ENCODE data around the gene FAM209B. TPM values are rescaled to one million over a fixed set of nuclear protein-coding genes. Genes with fewer than 3 reads are reported as not detected.

The FAM209B gene
- total RNA-seq, 4 donors from 2014 or later = not detected

Other genes starting within 250 kb of the FAM209B start
- 10 to 100 TPM; 34.5 to 57.2 (median 41.4) TPM for gene FAM210B, start 174.3 kb upstream of the FAM209B start, total RNA-seq
- gene AURKA, start 141.0 kb upstream of the FAM209B start, total RNA-seq = 10 to 100 TPM in 1 of 4 donors, 1 to 10 TPM in 3; 1.6 to 11.3 (median 4.6) TPM
- 10 to 100 TPM; 14.2 to 23.2 (median 18.9) TPM for gene CSTF1, start 140.6 kb upstream of the FAM209B start, total RNA-seq
- under 1 TPM in 3 of 4 donors, not detected in 1; 0.36 to 0.86 (median 0.72) TPM for gene CASS4, start 121.0 kb upstream of the FAM209B start, total RNA-seq
- gene RTF2, start 64.6 kb upstream of the FAM209B start, total RNA-seq = 10 to 100 TPM; 69.1 to 88.8 (median 77.5) TPM
- gene FAM209A, start 8.5 kb upstream of the FAM209B start, total RNA-seq = not detected
- gene TFAP2C, start 96.1 kb downstream of the FAM209B start, total RNA-seq = under 1 TPM in 2 of 4 donors, not detected in 2; 0.11 to 0.13 TPM

All from gastrocnemius medialis (tissue), 4 donors.